Naive thymus-derived CD4-positive, alpha-beta T cell (primary cell): ENCODE results near the gene GTPBP2. TPM values are rescaled to one million over a fixed set of nuclear protein-coding genes. Genes with fewer than 3 reads are reported as not detected.

Experiments
- ATAC-seq: fragments of 150-1000 bp; cut with Tn5 transposase; 2 replicates; pipeline ENCODE4 v1.10.0; 2021; ENCODE audit warnings: mild to moderate bottlenecking, moderate library complexity
- CTCF ChIA-PET: fragments of 350-600 bp; sonication (Branson Sonifier 250); formaldehyde crosslinking; loops from one replicate; lab custom pipeline; 2021; ENCODE audit warnings: antibody characterized with exemption; lab: Charles Lee
- POLR2A ChIA-PET: fragments of 350-600 bp; sonication (Branson Sonifier 250); formaldehyde crosslinking; loops from one replicate; lab custom pipeline; 2021; ENCODE audit warnings: antibody characterized with exemption, inconsistent platforms; lab: Charles Lee
- DNase-seq, 9 donors: peaks; one replicate each; pipeline versions ENCODE4 v3.0.0 to v3.0.0-alpha.2; 2020 to 2022; ENCODE audit warnings: mixed read lengths in 1 of 9
- H3K27ac ChIP-seq: one replicate; pipeline ENCODE4 v1.7.0; 2013; ENCODE audit warnings: mild to moderate bottlenecking, low read depth, low read length, moderate library complexity
- H3K27me3 ChIP-seq, 2 donors: one replicate each; pipeline ENCODE4 v1.7.0; 2013; ENCODE audit warnings: low read length in 2 of 2, mild to moderate bottlenecking in 2 of 2, moderate library complexity in 2 of 2; ENCODE audit not compliant: control insufficient read depth in 2 of 2, insufficient read depth in 2 of 2
- H3K36me3 ChIP-seq, 3 experiments: 1 replicate in 2 of 3; 2 replicates in 1 of 3; pipeline ENCODE4 v1.7.0; 2013; ENCODE audit warnings: low read length in 3 of 3, mild to moderate bottlenecking in 3 of 3, moderate library complexity in 1 of 3; ENCODE audit not compliant: insufficient read depth in 3 of 3, control insufficient read depth in 2 of 3
- H3K4me1 ChIP-seq, 2 donors: one replicate each; pipeline ENCODE4 v1.7.0; 2013; ENCODE audit warnings: low read length in 2 of 2, mild to moderate bottlenecking in 2 of 2, moderate library complexity in 1 of 2; ENCODE audit not compliant: control insufficient read depth in 2 of 2, insufficient read depth in 2 of 2
- H3K4me3 ChIP-seq: 2 replicates; pipeline ENCODE4 v1.7.0; 2013; ENCODE audit warnings: mild to moderate bottlenecking, low read length
- H3K9me3 ChIP-seq, 3 experiments: 1 replicate in 2 of 3; 2 replicates in 1 of 3; pipeline ENCODE4 v1.7.0; 2013; ENCODE audit warnings: low read length in 3 of 3; ENCODE audit not compliant: control insufficient read depth in 2 of 3
- H3K27ac Mint-ChIP-seq, 9 donors: one replicate each; pipeline ENCODE4 v1.8.0; 2020 to 2022; ENCODE audit warnings: mixed read lengths in 9 of 9, mild to moderate bottlenecking in 8 of 9, moderate library complexity in 5 of 9, inconsistent platforms in 2 of 9
- H3K27me3 Mint-ChIP-seq, 5 donors: one replicate each; pipeline ENCODE4 v1.8.0; 2021 to 2022; ENCODE audit warnings: mixed read lengths in 5 of 5, mild to moderate bottlenecking in 1 of 5
- H3K36me3 Mint-ChIP-seq, 5 donors: one replicate each; pipeline ENCODE4 v1.8.0; 2020 to 2022; ENCODE audit warnings: mixed read lengths in 5 of 5, mild to moderate bottlenecking in 3 of 5, inconsistent platforms in 1 of 5
- H3K4me1 Mint-ChIP-seq, 7 donors: one replicate each; pipeline ENCODE4 v1.8.0; 2020 to 2022; ENCODE audit warnings: mixed read lengths in 7 of 7, mild to moderate bottlenecking in 3 of 7, inconsistent platforms in 1 of 7
- H3K4me3 Mint-ChIP-seq, 10 donors: one replicate each; pipeline ENCODE4 v1.8.0; 2020 to 2022; ENCODE audit warnings: mild to moderate bottlenecking in 10 of 10, mixed read lengths in 10 of 10, moderate library complexity in 6 of 10, inconsistent platforms in 2 of 10
- H3K9me3 Mint-ChIP-seq, 11 donors: one replicate each; pipeline ENCODE4 v1.8.0; 2020 to 2022; ENCODE audit warnings: mixed read lengths in 11 of 11, mild to moderate bottlenecking in 4 of 11, inconsistent platforms in 1 of 11, moderate library complexity in 1 of 11
- intact Hi-C, 2 donors: fragments of 100-400 bp; cut with micrococcal nuclease; formaldehyde crosslinking; loops; one replicate each; pipeline ENCODE4 v1.15.1; 2023
- polyA plus RNA-seq, 2 donors: library from polyadenylated mRNA; unstranded; fragments of 300-500 nt; fragmentation: Illumina TruSeq; gene quantifications; one replicate each; pipeline ENCODE4 v1.2.3, GENCODE V29; 2021
- total RNA-seq, 6 experiments: library from RNA in 5 of 6; stranded (reverse) in 5 of 6; gene quantifications; 1 replicate in 5 of 6; 2 replicates in 1 of 6; pipeline ENCODE4 v1.2.3 and lab custom pipeline; 2021 to 2026

Gene GTPBP2
- total and polyA plus RNA-seq, 7 experiments from 2014 or later: 3.2 to 94.7 (median 68.6) TPM

- ATAC-seq (no peak), DNase-seq (no peak)
- H3K27me3 ChIP-seq: no peaks in the 10 kb centered on the region
- H3K4me3 ChIP-seq: no peak overlapping the region
- H3K27ac Mint-ChIP-seq: peak overlapping the region in 4 of 9 donors; percentile 18 to 72 (median 60)
- CTCF ChIA-PET: interaction anchor here (1.5 to 4.8 kb wide), 3 partner anchors 19 to 411 kb away, joined by 3 to 28 read pairs (median 10); partner anchors contain the start of gene MRPS18A
- H3K4me1 ChIP-seq: peaks cover 8 to 9% of the 10 kb centered on the region in 2 donors
- peaks cover 0 to 43% (median 0%) of the 10 kb centered on the region in 3 experiments for H3K36me3 ChIP-seq
- peak overlapping the region in 1 of 10 donors; percentile 44 for H3K4me3 Mint-ChIP-seq
- no peak overlapping the region for H3K27ac ChIP-seq
- peaks cover 0 to 13% (median 0%) of the 10 kb centered on the region in 5 donors for H3K36me3 Mint-ChIP-seq
- H3K9me3 Mint-ChIP-seq: no peaks in the 10 kb centered on the region
- peaks cover 14 to 41% (median 18%) of the 10 kb centered on the region in 7 donors for H3K4me1 Mint-ChIP-seq
- H3K9me3 ChIP-seq: no peaks in the 10 kb centered on the region
- H3K27me3 Mint-ChIP-seq: no peaks in the 10 kb centered on the region
- intact Hi-C loops: loop anchor here (5.0 kb wide), 2 partner anchors 88 to 668 kb away; no protein-coding TSS in a partner anchor
- POLR2A ChIA-PET: interaction anchor here (0.6 kb wide), 1 partner anchor 442 kb away, joined by 3 read pairs; no protein-coding TSS in a partner anchor
Observed at GRCh38 chr6:43669050-43669921, 40.2 kb upstream of the GTPBP2 start.

DNA sequence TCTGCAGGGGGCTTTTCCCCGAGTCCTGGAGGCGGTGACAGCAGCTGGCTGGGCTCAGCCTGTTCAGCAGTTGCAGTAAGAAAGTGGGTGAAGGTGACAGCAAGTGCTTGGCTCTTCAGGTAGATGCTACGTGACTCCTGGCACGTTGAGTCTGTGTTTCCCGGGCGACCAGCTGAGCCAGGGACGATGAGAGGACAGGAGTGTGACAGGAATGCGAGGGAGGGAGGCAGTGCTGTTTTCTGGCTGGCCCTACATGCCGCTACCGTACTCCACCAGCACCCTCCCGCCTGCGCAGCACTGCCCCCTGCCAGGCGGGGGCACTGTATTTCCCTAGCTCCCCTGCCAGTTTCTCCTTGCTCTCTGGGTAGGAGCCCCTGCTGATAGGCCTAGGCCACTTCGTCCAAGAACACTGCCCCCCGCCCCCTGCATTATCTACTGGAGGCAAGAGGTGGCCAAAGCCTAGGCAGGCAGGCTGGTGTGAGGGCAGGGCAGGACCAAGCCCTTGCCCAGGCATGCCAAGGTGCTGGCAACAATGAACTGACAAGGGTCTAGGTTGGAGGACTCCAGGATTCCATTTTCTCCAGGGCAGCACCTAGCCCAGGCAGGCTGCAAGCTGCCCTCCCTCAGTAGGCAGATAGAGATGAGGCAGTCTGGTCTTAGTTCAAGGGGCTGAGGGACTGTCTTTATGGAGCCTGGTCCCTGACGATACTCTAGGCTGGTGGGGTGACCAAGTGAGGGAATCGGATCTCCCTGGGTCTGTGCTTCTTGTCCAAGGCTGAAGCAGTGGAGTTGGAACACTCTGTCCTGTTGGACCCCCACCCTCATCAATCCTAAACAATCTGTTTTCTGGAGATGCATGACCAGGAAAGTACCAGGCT is 39.3 kb upstream of the GTPBP2 start:
- DNase-seq (peak in 8 of 9 donors; percentile 23 to 45 (median 30)), ATAC-seq (peak; percentile 77)
- CTCF ChIA-PET: interaction anchor here (0.8 to 4.8 kb wide), 8 partner anchors 12 to 412 kb away, joined by 3 to 28 read pairs (median 4); partner anchors contain the start of genes GTPBP2 and MRPS18A
- no peaks in the 10 kb centered on the region for H3K27me3 Mint-ChIP-seq
- Histone ChIP-seq H3K27ac (peak overlapping the region; percentile 10), H3K36me3 (peaks cover 0 to 34% (median 0%) of the 10 kb centered on the region in 3 experiments), H3K9me3 (no peaks in the 10 kb centered on the region), H3K4me1 (peaks cover 8 to 9% of the 10 kb centered on the region in 2 donors), H3K27me3 (no peaks in the 10 kb centered on the region), H3K4me3 (no peak overlapping the region)
- H3K4me3 Mint-ChIP-seq: peak overlapping the region in 7 of 10 donors; percentile 13 to 76 (median 38)
- peaks cover 0 to 10% (median 0%) of the 10 kb centered on the region in 5 donors for H3K36me3 Mint-ChIP-seq
- no peaks in the 10 kb centered on the region for H3K9me3 Mint-ChIP-seq
- H3K4me1 Mint-ChIP-seq: peaks cover 14 to 41% (median 18%) of the 10 kb centered on the region in 7 donors
- intact Hi-C loops: loop anchor here (5.0 kb wide), 2 partner anchors 89 to 669 kb away; no protein-coding TSS in a partner anchor
- POLR2A ChIA-PET: no interaction called here
- H3K27ac Mint-ChIP-seq: peak overlapping the region in 8 of 9 donors; percentile 43 to 87 (median 68)

DNA sequence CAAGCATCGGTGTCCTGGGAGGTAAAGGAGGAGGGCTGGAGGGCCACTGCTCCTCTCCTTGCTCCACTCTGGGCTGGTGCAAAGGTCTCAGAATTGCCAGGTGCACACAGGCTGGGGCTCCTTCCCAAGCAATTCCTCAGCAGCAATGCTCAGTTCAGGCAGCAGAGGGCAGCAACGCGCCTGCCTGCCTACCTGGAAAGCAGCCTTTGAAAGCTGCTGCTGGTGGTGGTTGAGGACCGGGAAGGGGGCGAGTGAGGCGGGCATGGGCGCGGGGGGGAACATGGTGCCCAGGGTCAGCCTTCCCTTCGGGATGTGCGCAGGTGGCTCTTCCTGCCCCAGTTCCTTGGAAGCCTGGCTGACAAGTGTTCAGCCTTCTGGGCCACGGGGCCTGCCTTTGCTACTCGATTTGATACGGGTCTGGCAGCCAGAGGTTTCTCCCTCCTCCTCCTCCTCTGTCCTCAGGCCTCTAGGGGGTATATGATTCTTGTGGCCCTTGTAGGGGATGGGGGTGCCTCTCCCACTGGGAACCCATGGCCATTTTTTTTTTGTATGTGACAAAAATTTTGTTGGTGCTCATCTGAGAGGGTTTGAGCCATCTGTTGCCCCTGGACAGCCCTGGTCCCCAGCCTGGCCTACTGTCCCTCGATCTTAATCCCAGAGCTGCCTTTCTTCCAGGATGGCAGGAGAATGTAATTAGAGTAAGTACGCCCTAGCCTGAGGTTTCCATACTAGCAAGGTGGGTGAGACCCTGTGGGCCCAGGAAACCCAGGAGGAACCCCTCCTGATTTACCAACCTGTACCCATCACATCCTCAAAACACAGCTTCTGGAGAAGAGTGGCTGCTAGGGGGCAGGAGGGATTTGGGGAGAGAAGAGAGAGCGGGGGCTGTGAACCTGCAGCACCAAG is 38.4 kb upstream of the GTPBP2 start:
- Histone ChIP-seq H3K9me3 (no peaks in the 10 kb centered on the region), H3K36me3 (peaks cover 0 to 28% (median 0%) of the 10 kb centered on the region in 3 experiments), H3K27ac (peak overlapping the region; percentile 10), H3K4me1 (peaks cover 8 to 9% of the 10 kb centered on the region in 2 donors), H3K27me3 (no peaks in the 10 kb centered on the region), H3K4me3 (no peak overlapping the region)
- intact Hi-C loops: loop anchor here (1.0 to 5.0 kb wide), 12 partner anchors 32 to 670 kb away; partner anchors contain the start of genes GTPBP2 (in 1 of the 2) and MAD2L1BP (in 1 of the 2)
- no peaks in the 10 kb centered on the region for H3K9me3 Mint-ChIP-seq
- H3K27ac Mint-ChIP-seq: peak overlapping the region in 7 of 9 donors; percentile 22 to 89 (median 68)
- POLR2A ChIA-PET: no interaction called here
- ATAC-seq (peak; percentile 87), DNase-seq (peak; percentile 63 to 85 (median 77))
- H3K36me3 Mint-ChIP-seq: peaks cover 0 to 10% (median 0%) of the 10 kb centered on the region in 5 donors
- peaks cover 14 to 45% (median 18%) of the 10 kb centered on the region in 7 donors for H3K4me1 Mint-ChIP-seq
- peak overlapping the region in 9 of 10 donors; percentile 23 to 79 (median 64) for H3K4me3 Mint-ChIP-seq
- CTCF ChIA-PET: interaction anchor here (0.8 to 4.8 kb wide), 10 partner anchors 13 to 412 kb away, joined by 3 to 28 read pairs (median 4); partner anchors contain the start of genes GTPBP2 and MRPS18A
- H3K27me3 Mint-ChIP-seq: no peaks in the 10 kb centered on the region

GRCh38 chr6:43666196-43666920 is 37.3 kb upstream of the GTPBP2 start:
- Histone ChIP-seq H3K4me3 (no peak overlapping the region), H3K9me3 (no peaks in the 10 kb centered on the region), H3K4me1 (peaks cover 8 to 9% of the 10 kb centered on the region in 2 donors), H3K27ac (no peak overlapping the region), H3K36me3 (peaks cover 0 to 16% (median 0%) of the 10 kb centered on the region in 3 experiments), H3K27me3 (no peaks in the 10 kb centered on the region)
- no peak for DNase-seq
- Mint-ChIP-seq H3K4me1 (peaks cover 14 to 55% (median 18%) of the 10 kb centered on the region in 7 donors), H3K9me3 (no peaks in the 10 kb centered on the region), H3K27ac (peak overlapping the region in 2 of 9 donors; percentile 67 to 76), H3K36me3 (peaks cover 0 to 7% (median 0%) of the 10 kb centered on the region in 5 donors), H3K27me3 (no peaks in the 10 kb centered on the region), H3K4me3 (no peak overlapping the region)
- no peak for ATAC-seq
- ChIA-PET CTCF (interaction anchor here (0.8 to 4.8 kb wide), 5 partner anchors 36 to 414 kb away, joined by 3 to 28 read pairs (median 3); no protein-coding TSS in a partner anchor), POLR2A (no interaction called here)
- intact Hi-C loops: loop anchor here (2.0 to 5.0 kb wide), 6 partner anchors 58 to 671 kb away; no protein-coding TSS in a partner anchor

GRCh38 chr6:43665376-43665775 is 36.3 kb upstream of the GTPBP2 start:
- H3K27me3 ChIP-seq: no peaks in the 10 kb centered on the region
- ChIA-PET POLR2A (no interaction called here), CTCF (interaction anchor here (0.9 to 1.4 kb wide), 2 partner anchors 410 to 413 kb away, joined by 3 to 4 read pairs; no protein-coding TSS in a partner anchor)
- ATAC-seq: no peak
- H3K4me1 ChIP-seq: peaks cover 8 to 9% of the 10 kb centered on the region in 2 donors
- H3K36me3 Mint-ChIP-seq: peaks cover 0 to 4% (median 0%) of the 10 kb centered on the region in 5 donors
- peaks cover 0 to 4% (median 0%) of the 10 kb centered on the region in 11 donors for H3K9me3 Mint-ChIP-seq
- peaks cover 14 to 48% (median 18%) of the 10 kb centered on the region in 7 donors for H3K4me1 Mint-ChIP-seq
- H3K9me3 ChIP-seq: no peaks in the 10 kb centered on the region
- no peak for DNase-seq
- H3K27me3 Mint-ChIP-seq: no peaks in the 10 kb centered on the region
- H3K27ac ChIP-seq: no peak overlapping the region
- H3K27ac Mint-ChIP-seq: no peak overlapping the region
- H3K4me3 Mint-ChIP-seq: no peak overlapping the region
- H3K4me3 ChIP-seq: no peak overlapping the region
- intact Hi-C loops: loop anchor here (5.0 kb wide), 2 partner anchors 92 to 672 kb away; no protein-coding TSS in a partner anchor
- H3K36me3 ChIP-seq: peaks cover 0 to 7% (median 0%) of the 10 kb centered on the region in 3 experiments
